PC-3 (cell line): ENCODE results near the gene COL6A1. TPM values are rescaled to one million over a fixed set of nuclear protein-coding genes. Genes with fewer than 3 reads are reported as not detected.

ENCODE experiments used
- ATAC-seq: fragments of 200-7000 bp; cut with Tn5 transposase; 2 replicates; pipeline ENCODE4 v1.9.1; 2020; ENCODE audit warnings: mild to moderate bottlenecking, moderate library complexity
- BruUV-seq: library from RNA; stranded (reverse); fragments of 400-500 nt; replicated peaks from 2 replicates; lab custom pipeline; 2021; lab: Mats Ljungman, UMichigan
- CTCF ChIA-PET: fragments of 300-600 bp; sonication (Branson Sonifier 250); formaldehyde crosslinking; loops from one replicate; lab custom pipeline; 2022; ENCODE audit warnings: antibody characterized with exemption; lab: Charles Lee
- POLR2A ChIA-PET: fragments of 300-600 bp; sonication (Branson Sonifier 250); formaldehyde crosslinking; loops from one replicate; lab custom pipeline; 2022; ENCODE audit warnings: antibody characterized with exemption; ENCODE audit not compliant: unreplicated experiment; lab: Charles Lee
- DNase-seq: peaks from one replicate; pipeline ENCODE4 v3.0.0-alpha.2; 2015
- H2AFZ ChIP-seq: fragments of 300-600 bp; sonication (generic); 2 replicates; pipeline ENCODE4 v1.6.0; 2016; ENCODE audit warnings: antibody characterized with exemption, low read length
- H3F3A ChIP-seq: fragments of 300-600 bp; sonication (generic); one replicate; pipeline ENCODE4 v1.6.0; 2017; ENCODE audit warnings: antibody characterized with exemption, low read length, control low read depth, mild to moderate bottlenecking; ENCODE audit not compliant: unreplicated experiment
- H3K27ac ChIP-seq: fragments of 300-600 bp; sonication (generic); 2 replicates; pipeline ENCODE4 v1.5.1; 2016; ENCODE audit warnings: mild to moderate bottlenecking, low read length
- H3K27me3 ChIP-seq: fragments of 300-600 bp; sonication (generic); 2 replicates; pipeline ENCODE4 v1.6.1; 2016; ENCODE audit warnings: low read length, mixed read lengths
- H3K36me3 ChIP-seq: fragments of 300-600 bp; sonication (generic); 2 replicates; pipeline ENCODE4 v1.6.1; 2016; ENCODE audit warnings: low read depth, mixed run types, low read length, mixed read lengths
- H3K4me1 ChIP-seq: fragments of 300-600 bp; sonication (generic); 2 replicates; pipeline ENCODE4 v1.5.1; 2016; ENCODE audit warnings: low read length; ENCODE audit not compliant: insufficient read depth
- H3K4me2 ChIP-seq: fragments of 300-600 bp; sonication (generic); 2 replicates; pipeline ENCODE4 v1.6.0; 2016; ENCODE audit warnings: low read length
- H3K4me3 ChIP-seq: fragments of 300-600 bp; sonication (generic); 2 replicates; pipeline ENCODE4 v1.5.1; 2016; ENCODE audit warnings: mild to moderate bottlenecking, low read length, mixed read lengths
- H3K79me2 ChIP-seq: fragments of 300-600 bp; sonication (generic); 2 replicates; pipeline ENCODE4 v1.6.1; 2017; ENCODE audit warnings: low read length, mixed read lengths
- H3K9ac ChIP-seq: fragments of 300-600 bp; sonication (generic); 2 replicates; pipeline ENCODE4 v1.6.0; 2016; ENCODE audit warnings: mild to moderate bottlenecking, low read length
- H3K9me2 ChIP-seq: fragments of 300-600 bp; sonication (generic); replicated peaks from 2 replicates; pipeline ENCODE4 v1.6.1; 2016; ENCODE audit warnings: mixed run types, low read length, mixed read lengths
- H3K9me3 ChIP-seq: fragments of 300-600 bp; sonication (generic); 2 replicates; pipeline ENCODE4 v1.6.1; 2016; ENCODE audit warnings: low read length, mixed read lengths
- H4K20me1 ChIP-seq: fragments of 300-600 bp; sonication (generic); 2 replicates; pipeline ENCODE4 v1.6.1; 2016; ENCODE audit warnings: low read length, mixed read lengths
- CTCF ChIP-seq: fragments of 300-600 bp; sonication (generic); conservative IDR thresholded peaks from 2 replicates; pipeline ENCODE4 v1.5.1; 2017; ENCODE audit warnings: antibody characterized with exemption, low read depth, mild to moderate bottlenecking, low read length
- EZH2 ChIP-seq: fragments of 300-600 bp; sonication (generic); IDR thresholded peaks from one replicate; pipeline ENCODE4 v1.6.1; 2017; ENCODE audit warnings: antibody characterized with exemption, mild to moderate bottlenecking, low read length; ENCODE audit not compliant: unreplicated experiment
- EZH2phosphoT487 ChIP-seq: fragments of 300-600 bp; sonication (generic); IDR thresholded peaks from 2 replicates; pipeline ENCODE4 v1.6.1; 2018; ENCODE audit warnings: mild to moderate bottlenecking, antibody characterized with exemption, low read length, borderline replicate concordance
- intact Hi-C: fragments of 100-400 bp; cut with micrococcal nuclease; formaldehyde crosslinking; loops from 2 replicates; pipeline ENCODE4 v1.9.0; 2023
- total RNA-seq: library from RNA; depleted of rRNA; stranded (reverse); fragments of >200 nt; gene quantifications from 2 replicates; pipeline ENCODE4 v1.2.3, GENCODE V29; 2014

Gene COL6A1
- total RNA-seq, 1 experiment from 2014 or later = 487 TPM

- Histone ChIP-seq H3K9ac (no peak overlapping the region), H3K4me1 (no peaks in the 10 kb centered on the region), H3K79me2 (no peaks in the 10 kb centered on the region), H3K4me3 (no peak overlapping the region), H3K27me3 (no peaks in the 10 kb centered on the region), H3K9me3 (no peaks in the 10 kb centered on the region), H3K27ac (no peak overlapping the region), H3F3A (no peaks in the 10 kb centered on the region), H4K20me1 (no peaks in the 10 kb centered on the region), H3K4me2 (no peak overlapping the region), H3K9me2 (no peaks in the 10 kb centered on the region), H2AFZ (no peak overlapping the region), H3K36me3 (no peaks in the 10 kb centered on the region)
- no TSS peak for BruUV-seq
- TF ChIP-seq EZH2phosphoT487 (no peak), EZH2 (no peak), CTCF (no peak)
- CTCF ChIA-PET = no interaction called here
- POLR2A ChIA-PET = no interaction called here
- ATAC-seq (no peak), DNase-seq (no peak)
- intact Hi-C loops = no loop called here
Measured at GRCh38 chr21:46017148-46017547, 35.6 kb downstream of the COL6A1 start.

GRCh38 chr21:46017695-46018094, 36.1 kb downstream of the COL6A1 start:
- ATAC-seq (no peak), DNase-seq (no peak)
- Histone ChIP-seq H3K9me3 (no peaks in the 10 kb centered on the region), H3K9me2 (no peaks in the 10 kb centered on the region), H3K9ac (no peak overlapping the region), H3K79me2 (no peaks in the 10 kb centered on the region), H3K4me2 (no peak overlapping the region), H3K27me3 (no peaks in the 10 kb centered on the region), H4K20me1 (no peaks in the 10 kb centered on the region), H3K36me3 (no peaks in the 10 kb centered on the region), H3K27ac (no peak overlapping the region), H3K4me1 (no peaks in the 10 kb centered on the region), H2AFZ (no peak overlapping the region), H3F3A (no peaks in the 10 kb centered on the region), H3K4me3 (no peak overlapping the region)
- no TSS peak for BruUV-seq
- POLR2A ChIA-PET = no interaction called here
- TF ChIP-seq EZH2phosphoT487 (no peak), EZH2 (no peak), CTCF (no peak)
- intact Hi-C loops = no loop called here
- CTCF ChIA-PET = no interaction called here

- H3F3A ChIP-seq = no peaks in the 10 kb centered on the region
- H3K4me3 ChIP-seq = no peak overlapping the region
- no peak overlapping the region for H2AFZ ChIP-seq
- H3K79me2 ChIP-seq = no peaks in the 10 kb centered on the region
- H3K4me1 ChIP-seq = no peaks in the 10 kb centered on the region
- H3K9me3 ChIP-seq = no peaks in the 10 kb centered on the region
- no peak overlapping the region for H3K4me2 ChIP-seq
- CTCF ChIA-PET = no interaction called here
- H4K20me1 ChIP-seq = no peaks in the 10 kb centered on the region
- H3K27me3 ChIP-seq = no peaks in the 10 kb centered on the region
- no peak overlapping the region for H3K9ac ChIP-seq
- no peak overlapping the region for H3K27ac ChIP-seq
- intact Hi-C loops = no loop called here
- H3K36me3 ChIP-seq = no peaks in the 10 kb centered on the region
- TF ChIP-seq EZH2phosphoT487 (no peak), EZH2 (no peak), CTCF (no peak)
- H3K9me2 ChIP-seq = no peaks in the 10 kb centered on the region
- POLR2A ChIA-PET = no interaction called here
- BruUV-seq = no TSS peak
- no peak for DNase-seq
- no peak for ATAC-seq
Measured at GRCh38 chr21:46018615-46019014, 37.0 kb downstream of the COL6A1 start.
